Measurements from ENCODE around the gene CHPF.

The CHPF gene

GRCh38 chr2:219522111-219523030 is 21.2 kb downstream of the CHPF start:
- Histone ChIP-seq H3K9ac (ENCODE audit: low read length) (no peak overlapping the region), H3K4me2 (ENCODE audit: low read depth, low read length, poor library complexity, severe bottlenecking) (no peak overlapping the region), H2AFZ (ENCODE audit: low read depth, low read length, severe bottlenecking) (no peak overlapping the region), H3K9me2 (replicated peaks; ENCODE audit: insufficient read depth, low read length) (no peaks in the 10 kb centered on the region), H3K36me3 (ENCODE audit: low read length) (no peaks in the 10 kb centered on the region), H3K27me3 (ENCODE audit: low read length) (no peaks in the 10 kb centered on the region), H3K9me3 (ENCODE audit: insufficient read depth, low read length) (no peaks in the 10 kb centered on the region), H3K4me3 (ENCODE audit: insufficient read depth, low read length, poor library complexity, severe bottlenecking) (no peak overlapping the region), H3F3A (ENCODE audit: insufficient read depth) (no peaks in the 10 kb centered on the region), H4K20me1 (ENCODE audit: low read depth, low read length) (no peaks in the 10 kb centered on the region), H3K79me2 (ENCODE audit: insufficient read depth, low read length) (no peaks in the 10 kb centered on the region), H3K27ac (ENCODE audit: low read depth, low read length) (no peak overlapping the region)
- TF ChIP-seq CTCF (IDR thresholded peaks at IDR 0.05; ENCODE audit: insufficient read depth, low read length, poor library complexity, severe bottlenecking) (no peak), EZH2phosphoT487 (conservative IDR thresholded peaks at IDR 0.05; ENCODE audit: low read length) (no peak)

- H3K9me2 ChIP-seq (replicated peaks; ENCODE audit: insufficient read depth, low read length): no peaks in the 10 kb centered on the region
- TF ChIP-seq CTCF (IDR thresholded peaks at IDR 0.05; ENCODE audit: insufficient read depth, low read length, poor library complexity, severe bottlenecking) (peak; percentile 26), EZH2phosphoT487 (conservative IDR thresholded peaks at IDR 0.05; ENCODE audit: low read length) (no peak)
- no peaks in the 10 kb centered on the region for H3K9me3 ChIP-seq (ENCODE audit: insufficient read depth, low read length)
- H3K36me3 ChIP-seq (ENCODE audit: low read length): no peaks in the 10 kb centered on the region
- H3K27ac ChIP-seq (ENCODE audit: low read depth, low read length): no peak overlapping the region
- no peaks in the 10 kb centered on the region for H3F3A ChIP-seq (ENCODE audit: insufficient read depth)
- no peaks in the 10 kb centered on the region for H3K79me2 ChIP-seq (ENCODE audit: insufficient read depth, low read length)
- no peaks in the 10 kb centered on the region for H3K27me3 ChIP-seq (ENCODE audit: low read length)
- no peak overlapping the region for H2AFZ ChIP-seq (ENCODE audit: low read depth, low read length, severe bottlenecking)
- no peak overlapping the region for H3K9ac ChIP-seq (ENCODE audit: low read length)
- no peaks in the 10 kb centered on the region for H4K20me1 ChIP-seq (ENCODE audit: low read depth, low read length)
- H3K4me3 ChIP-seq (ENCODE audit: insufficient read depth, low read length, poor library complexity, severe bottlenecking): no peak overlapping the region
- no peak overlapping the region for H3K4me2 ChIP-seq (ENCODE audit: low read depth, low read length, poor library complexity, severe bottlenecking)
These were observed 22.3 kb downstream of the CHPF start for GRCh38 chr2:219521066-219521880.

GRCh38 chr2:219520079-219520478 is 23.5 kb downstream of the CHPF start:
- Histone ChIP-seq H4K20me1 (ENCODE audit: low read depth, low read length) (no peaks in the 10 kb centered on the region), H3K79me2 (ENCODE audit: insufficient read depth, low read length) (no peaks in the 10 kb centered on the region), H3K27ac (ENCODE audit: low read depth, low read length) (no peak overlapping the region), H2AFZ (ENCODE audit: low read depth, low read length, severe bottlenecking) (no peak overlapping the region), H3K4me3 (ENCODE audit: insufficient read depth, low read length, poor library complexity, severe bottlenecking) (no peak overlapping the region), H3K9ac (ENCODE audit: low read length) (no peak overlapping the region), H3K27me3 (ENCODE audit: low read length) (no peaks in the 10 kb centered on the region), H3K4me2 (ENCODE audit: low read depth, low read length, poor library complexity, severe bottlenecking) (no peak overlapping the region), H3K9me3 (ENCODE audit: insufficient read depth, low read length) (no peaks in the 10 kb centered on the region), H3F3A (ENCODE audit: insufficient read depth) (no peaks in the 10 kb centered on the region), H3K36me3 (ENCODE audit: low read length) (no peaks in the 10 kb centered on the region), H3K9me2 (replicated peaks; ENCODE audit: insufficient read depth, low read length) (no peaks in the 10 kb centered on the region)
- TF ChIP-seq EZH2phosphoT487 (conservative IDR thresholded peaks at IDR 0.05; ENCODE audit: low read length) (no peak), CTCF (IDR thresholded peaks at IDR 0.05; ENCODE audit: insufficient read depth, low read length, poor library complexity, severe bottlenecking) (no peak)

Data from SU-DHL-6 (cell line).